SK-N-SH (cell line): ENCODE data around the gene PPP2R3B.
"Not testable (repeated sequence)": the region's sequence is repeated elsewhere in the genome, so short reads cannot be mapped to it uniquely, and the experiment has no call there.

Experiments used
- CTCF ChIP-seq: fragments of 200-600 bp; sonication (generic); IDR thresholded peaks from 2 replicates; pipeline ENCODE4 v1.6.1; 2017; ENCODE audit warnings: antibody characterized with exemption, mild to moderate bottlenecking, moderate library complexity
- EP300 ChIP-seq, 2 experiments: IDR thresholded peaks; 2 replicates each; pipeline versions ENCODE4 v1.4.0 to v1.6.1; 2012; ENCODE audit warnings: borderline replicate concordance in 1 of 2, low read depth in 1 of 2, low read length in 1 of 2
- EZH2phosphoT487 ChIP-seq: fragments of 200-600 bp; sonication (generic); IDR thresholded peaks from 2 replicates; pipeline ENCODE4 v1.6.1; 2017; ENCODE audit warnings: low read depth, mixed run types, mild to moderate bottlenecking, antibody characterized with exemption, moderate library complexity, borderline replicate concordance
- FOXJ3 ChIP-seq: sonication (generic); formaldehyde crosslinking; IDR thresholded peaks from 2 replicates; pipeline ENCODE4 v1.5.1; 2020; ENCODE audit warnings: mild to moderate bottlenecking, missing genetic modification reagents
- GABPA ChIP-seq: IDR thresholded peaks from 2 replicates; pipeline ENCODE4 v1.4.0; 2012; ENCODE audit warnings: low read depth, mild to moderate bottlenecking
- JUND ChIP-seq: IDR thresholded peaks from 2 replicates; pipeline ENCODE4 v1.4.0; 2012
- NFIC ChIP-seq: IDR thresholded peaks from 2 replicates; pipeline ENCODE4 v1.4.0; 2012; ENCODE audit warnings: borderline replicate concordance
- PBX3 ChIP-seq: IDR thresholded peaks from 2 replicates; pipeline ENCODE4; 2012
- RAD21 ChIP-seq: IDR thresholded peaks from 2 replicates; pipeline ENCODE4 v1.6.1; 2012; ENCODE audit warnings: mild to moderate bottlenecking, low read length
- SIN3A ChIP-seq: IDR thresholded peaks from 2 replicates; pipeline ENCODE4 v1.6.1; 2012; ENCODE audit warnings: low read depth, mild to moderate bottlenecking, low read length, moderate library complexity, borderline replicate concordance
- TEAD4 ChIP-seq: IDR thresholded peaks from 2 replicates; pipeline ENCODE4 v1.4.0; 2012; ENCODE audit warnings: mild to moderate bottlenecking, borderline replicate concordance; ENCODE audit not compliant: insufficient read depth
- USF1 ChIP-seq: IDR thresholded peaks from 2 replicates; pipeline ENCODE4 v1.4.0; 2012; ENCODE audit warnings: low read depth, borderline replicate concordance

- not testable (repeated sequence) for TF ChIP-seq CTCF; FOXJ3 (CRISPR knock-in tag); TEAD4; SIN3A; PBX3; EP300 (IDR thresholded peaks at IDR 0.05; ENCODE audit: borderline replicate concordance in 1 of 2, low read depth in 1 of 2, low read length in 1 of 2); RAD21; EZH2phosphoT487; GABPA; JUND; NFIC; USF1
These were observed 62.0 kb downstream of the PPP2R3B start for GRCh38 chrX:324664-325063.
